IPS-11a (cell line): Measurements from ENCODE around the gene SLC35F3.

Experiments used
- H3K4me3 ChIP-seq: one replicate; pipeline ENCODE4 v1.5.1; 2013; ENCODE audit warnings: low read depth, low read length, control low read depth

SLC35F3 gene

GRCh38 chr1:234216116-234216703, 311.7 kb downstream of the SLC35F3 start:
- no peak overlapping the region for H3K4me3 ChIP-seq

- no peak overlapping the region for H3K4me3 ChIP-seq
Measured at GRCh38 chr1:234217316-234217840, 312.9 kb downstream of the SLC35F3 start.

- no peak overlapping the region for H3K4me3 ChIP-seq
Measured at GRCh38 chr1:234218078-234218477, 313.6 kb downstream of the SLC35F3 start.

- no peak overlapping the region for H3K4me3 ChIP-seq
Measured at GRCh38 chr1:234219711-234220110, 315.2 kb downstream of the SLC35F3 start.

- H3K4me3 ChIP-seq, result no peak overlapping the region
Measured at GRCh38 chr1:234221601-234222000, 317.1 kb downstream of the SLC35F3 start.

GRCh38 chr1:234222561-234223280, 318.2 kb downstream of the SLC35F3 start:
- H3K4me3 ChIP-seq, result no peak overlapping the region

GRCh38 chr1:234226113-234226818, 321.8 kb downstream of the SLC35F3 start:
- H3K4me3 ChIP-seq, result no peak overlapping the region

GRCh38 chr1:234226819-234227165, 322.3 kb downstream of the SLC35F3 start:
- H3K4me3 ChIP-seq, result no peak overlapping the region

GRCh38 chr1:234229581-234230387, 325.3 kb downstream of the SLC35F3 start:
- H3K4me3 ChIP-seq, result no peak overlapping the region

GRCh38 chr1:234230414-234230862, 326.0 kb downstream of the SLC35F3 start:
- H3K4me3 ChIP-seq, result no peak overlapping the region

- no peak overlapping the region for H3K4me3 ChIP-seq
Measured at GRCh38 chr1:234231061-234231892, 326.8 kb downstream of the SLC35F3 start.

- no peak overlapping the region for H3K4me3 ChIP-seq
Measured at GRCh38 chr1:234231893-234232276, 327.4 kb downstream of the SLC35F3 start.

- no peak overlapping the region for H3K4me3 ChIP-seq
Measured at GRCh38 chr1:234234199-234234598, 329.7 kb downstream of the SLC35F3 start.

- H3K4me3 ChIP-seq, result no peak overlapping the region
Measured at GRCh38 chr1:234235434-234235881, 331.0 kb downstream of the SLC35F3 start.

GRCh38 chr1:234237393-234237792, 332.9 kb downstream of the SLC35F3 start:
- H3K4me3 ChIP-seq, result no peak overlapping the region

GRCh38 chr1:234238060-234238459, 333.6 kb downstream of the SLC35F3 start:
- no peak overlapping the region for H3K4me3 ChIP-seq

GRCh38 chr1:234239515-234239914, 335.0 kb downstream of the SLC35F3 start:
- no peak overlapping the region for H3K4me3 ChIP-seq

GRCh38 chr1:234239936-234240335, 335.5 kb downstream of the SLC35F3 start:
- H3K4me3 ChIP-seq, result no peak overlapping the region

- H3K4me3 ChIP-seq, result no peak overlapping the region
Measured at GRCh38 chr1:234240680-234241079, 336.2 kb downstream of the SLC35F3 start.

GRCh38 chr1:234241941-234242490, 337.5 kb downstream of the SLC35F3 start:
- H3K4me3 ChIP-seq, result no peak overlapping the region
